HCT116 (cell line): ENCODE results near the gene HOXC6. TPM values are rescaled to one million over a fixed set of nuclear protein-coding genes. Genes with fewer than 3 reads are reported as not detected.

Experiments used
- ATAC-seq: fragments of 200-7000 bp; cut with Tn5 transposase; 2 replicates; pipeline ENCODE4 v1.9.1; 2020; ENCODE audit warnings: mild to moderate bottlenecking, moderate library complexity
- BruUV-seq: library from RNA; stranded (reverse); fragments of 400-500 nt; replicated peaks from 2 replicates; lab custom pipeline; 2021; lab: Mats Ljungman, UMichigan
- CTCF ChIA-PET: fragments of 300-600 bp; sonication (Branson Sonifier 250); formaldehyde crosslinking; loops from one replicate; lab custom pipeline; 2021; ENCODE audit warnings: antibody characterized with exemption; lab: Charles Lee
- POLR2A ChIA-PET: fragments of 300-600, 350-600 bp; sonication (Branson Sonifier 250); formaldehyde crosslinking; loops from one replicate; lab custom pipeline; 2021; ENCODE audit warnings: antibody characterized with exemption; lab: Charles Lee
- RAD21 ChIA-PET, 2 experiments: fragments of 300-600 bp; sonication (Branson Sonifier 250); formaldehyde crosslinking; loops; one replicate each; lab custom pipeline; 2023; ENCODE audit warnings: low total read pairs in 2 of 2; ENCODE audit not compliant: uncharacterized antibody in 2 of 2, unreplicated experiment in 2 of 2, low non-redundant PET in 1 of 2; lab: Charles Lee
- DNase-seq: peaks from one replicate; pipeline ENCODE4 v3.0.0-alpha.2; 2010; ENCODE audit warnings: low read depth, low spot score
- H2AFZ ChIP-seq: fragments of 200-600 bp; shearing (Covaris generic), sonication (generic); 2 replicates; pipeline ENCODE4 v1.6.1; 2017; ENCODE audit warnings: low read depth, mixed run types, mixed read lengths, antibody characterized with exemption, low read length; ENCODE audit not compliant: poor library complexity, severe bottlenecking
- H3K27ac ChIP-seq: 2 replicates; pipeline ENCODE4 v1.5.1; 2012; ENCODE audit warnings: low read depth, low read length
- H3K27me3 ChIP-seq: fragments of 200-600 bp; sonication (generic); 2 replicates; pipeline ENCODE4 v1.6.1; 2016; ENCODE audit warnings: mixed run types, low read length, mixed read lengths; ENCODE audit not compliant: insufficient read depth
- H3K36me3 ChIP-seq, 2 experiments: fragments of 200-500 bp in 1 of 2; fragments of 200-600 bp in 1 of 2; sonication (Bioruptor generic) in 1 of 2; sonication (generic) in 1 of 2; 2 replicates each; pipeline versions ENCODE4 v1.5.1 to v1.6.1; 2014 to 2016; ENCODE audit warnings: low read length in 2 of 2, inconsistent platforms in 1 of 2, mixed read lengths in 1 of 2, mixed run types in 1 of 2; ENCODE audit not compliant: insufficient read depth in 2 of 2, control insufficient read depth in 1 of 2
- H3K4me1 ChIP-seq, 2 experiments: fragments of 200-600 bp in 1 of 2; sonication (generic) in 1 of 2; 2 replicates each; pipeline versions ENCODE4 v1.5.1 to v1.6.1; 2012 to 2017; ENCODE audit warnings: low read length in 2 of 2, inconsistent platforms in 1 of 2, mild to moderate bottlenecking in 1 of 2, mixed read lengths in 1 of 2, mixed run types in 1 of 2, moderate library complexity in 1 of 2; ENCODE audit not compliant: insufficient read depth in 2 of 2, control insufficient read depth in 1 of 2
- H3K4me2 ChIP-seq: fragments of 200-600 bp; sonication (generic); 2 replicates; pipeline ENCODE4 v1.6.1; 2017; ENCODE audit warnings: mixed run types, low read length, mixed read lengths
- H3K4me3 ChIP-seq, 2 experiments: fragments of 200-600 bp in 1 of 2; sonication (generic) in 1 of 2; replicated peaks in 1 of 2; 2 replicates each; pipeline ENCODE4 v1.5.1; 2011 to 2016; ENCODE audit warnings: low read length in 2 of 2, control low read depth in 1 of 2, low read depth in 1 of 2, mild to moderate bottlenecking in 1 of 2, mixed read lengths in 1 of 2, mixed run types in 1 of 2
- H3K79me2 ChIP-seq: fragments of 200-600 bp; sonication (generic); 2 replicates; pipeline ENCODE4 v1.6.1; 2017; ENCODE audit warnings: mild to moderate bottlenecking, mixed run types, low read length, moderate library complexity, mixed read lengths; ENCODE audit not compliant: insufficient read depth
- H3K9ac ChIP-seq: fragments of 200-600 bp; sonication (generic); 2 replicates; pipeline ENCODE4 v1.6.1; 2016; ENCODE audit warnings: low read length, mixed read lengths
- H3K9me2 ChIP-seq: fragments of 200-600 bp; sonication (generic), shearing (Covaris generic); 2 replicates; pipeline ENCODE4 v1.6.1; 2017; ENCODE audit warnings: mixed run types, mild to moderate bottlenecking, moderate library complexity; ENCODE audit not compliant: insufficient read depth
- H3K9me3 ChIP-seq, 2 experiments: fragments of 200-500 bp in 1 of 2; fragments of 200-600 bp in 1 of 2; sonication (Bioruptor generic) in 1 of 2; sonication (generic) in 1 of 2; 2 replicates each; pipeline ENCODE4 v1.6.1; 2014 to 2017; ENCODE audit warnings: low read length in 2 of 2, mixed read lengths in 2 of 2, inconsistent platforms in 1 of 2, low read depth in 1 of 2, mild to moderate bottlenecking in 1 of 2, mixed run types in 1 of 2, moderate library complexity in 1 of 2; ENCODE audit not compliant: control insufficient read depth in 1 of 2, insufficient read depth in 1 of 2
- H4K20me1 ChIP-seq: fragments of 200-600 bp; sonication (generic), shearing (Covaris generic); 2 replicates; pipeline ENCODE4 v1.6.1; 2017; ENCODE audit warnings: mixed run types, mild to moderate bottlenecking, moderate library complexity; ENCODE audit not compliant: insufficient read depth
- ATF3 ChIP-seq: IDR thresholded peaks from 2 replicates; pipeline ENCODE4 v1.6.1; 2012
- CEBPB ChIP-seq: IDR thresholded peaks from 2 replicates; pipeline ENCODE4 v1.6.1; 2012; ENCODE audit warnings: low read depth
- CTCF ChIP-seq, 3 experiments: fragments of 200-600 bp in 1 of 3; sonication (generic) in 1 of 3; IDR thresholded peaks in 2 of 3; conservative IDR thresholded peaks in 1 of 3; 2 replicates each; pipeline ENCODE4 v1.5.1; 2012 to 2017; ENCODE audit warnings: low read depth in 2 of 3, low read length in 2 of 3, antibody characterized with exemption in 1 of 3, borderline replicate concordance in 1 of 3, control low read depth in 1 of 3, mild to moderate bottlenecking in 1 of 3, mixed read lengths in 1 of 3, mixed run types in 1 of 3, moderate library complexity in 1 of 3; ENCODE audit not compliant: insufficient read depth in 1 of 3
- EGR1 ChIP-seq: IDR thresholded peaks from 2 replicates; pipeline ENCODE4 v1.6.1; 2012; ENCODE audit warnings: low read depth
- FOSL1 ChIP-seq: IDR thresholded peaks from 2 replicates; pipeline ENCODE4 v1.6.1; 2012; ENCODE audit warnings: low read depth
- JUND ChIP-seq: IDR thresholded peaks from 2 replicates; pipeline ENCODE4 v1.6.1; 2012
- MAX ChIP-seq: IDR thresholded peaks from 2 replicates; pipeline ENCODE4 v1.6.1; 2012
- POLR2A ChIP-seq: IDR thresholded peaks from 2 replicates; pipeline ENCODE4 v1.7.0; 2011; ENCODE audit warnings: borderline replicate concordance; ENCODE audit not compliant: insufficient read depth, insufficient read length; ENCODE audit errors: extremely low read depth
- POLR2AphosphoS5 ChIP-seq: IDR thresholded peaks from 2 replicates; pipeline ENCODE4 v1.6.1; 2011; ENCODE audit warnings: mild to moderate bottlenecking, low read depth, low read length, moderate library complexity
- SIN3A ChIP-seq: IDR thresholded peaks from 2 replicates; pipeline ENCODE4 v1.6.1; 2012; ENCODE audit warnings: low read depth
- TCF7L2 ChIP-seq: IDR thresholded peaks from 2 replicates; pipeline ENCODE4 v1.7.0; 2011; ENCODE audit warnings: borderline replicate concordance, inconsistent platforms; ENCODE audit not compliant: insufficient read depth, insufficient read length; ENCODE audit errors: extremely low read depth
- YY1 ChIP-seq: IDR thresholded peaks from 2 replicates; pipeline ENCODE4 v1.6.1; 2011; ENCODE audit warnings: low read length, low read depth, moderate library complexity, mild to moderate bottlenecking; ENCODE audit not compliant: insufficient replicate concordance; ENCODE audit errors: extremely low read depth
- ZBTB33 ChIP-seq: IDR thresholded peaks from 2 replicates; pipeline ENCODE4 v1.6.1; 2011; ENCODE audit warnings: mild to moderate bottlenecking, low read length, moderate library complexity; ENCODE audit not compliant: insufficient replicate concordance; ENCODE audit errors: extremely low read depth
- ZFX ChIP-seq: fragments of 450-650 bp; IDR thresholded peaks from 2 replicates; pipeline ENCODE4 v1.6.1; 2017
- ZNF274 ChIP-seq: fragments of 200-500 bp; sonication (Bioruptor generic); IDR thresholded peaks from 2 replicates; pipeline ENCODE4 v1.6.1; 2014; ENCODE audit warnings: mild to moderate bottlenecking, low read depth, low read length, inconsistent platforms
- intact Hi-C: fragments of 100-400 bp; cut with micrococcal nuclease; formaldehyde crosslinking; loops from 2 replicates; pipeline ENCODE4 v1.10.0; 2022
- total RNA-seq: library from RNA; stranded (reverse); gene quantifications from one replicate; pipeline ENCODE4 v1.2.1, GENCODE V29; 2021; ENCODE audit not compliant: unreplicated experiment

HOXC6 gene
- total RNA-seq, 1 experiment from 2014 or later = 3.1 TPM

GRCh38 chr12:54046809-54047159 is 18.5 kb downstream of the HOXC6 start:
- no peaks in the 10 kb centered on the region for H3K9me3 ChIP-seq
- ChIA-PET CTCF (no interaction called here), POLR2A (no interaction called here), RAD21 (no interaction called here)
- BruUV-seq = no TSS peak
- no peaks in the 10 kb centered on the region for H3K79me2 ChIP-seq
- DNase-seq (no peak), ATAC-seq (no peak)
- TF ChIP-seq YY1 (no peak), CEBPB (no peak), JUND (no peak), CTCF (IDR thresholded peaks at IDR 0.05 in 2 of 3, conservative IDR thresholded peaks at IDR 0.05 in 1 of 3; ENCODE audit: borderline replicate concordance in 1 of 3, insufficient read depth in 1 of 3, low read depth in 2 of 3, low read length in 2 of 3) (no peak), TCF7L2 (no peak), SIN3A (no peak), ZNF274 (no peak), ATF3 (no peak), FOSL1 (no peak), EGR1 (no peak), MAX (no peak), POLR2AphosphoS5 (no peak), POLR2A (no peak), ZBTB33 (no peak), ZFX (no peak)
- no peak overlapping the region for H3K4me3 ChIP-seq
- no peaks in the 10 kb centered on the region for H3K9me2 ChIP-seq
- H3K4me1 ChIP-seq = no peaks in the 10 kb centered on the region
- no peaks in the 10 kb centered on the region for H4K20me1 ChIP-seq
- H3K9ac ChIP-seq = no peak overlapping the region
- H3K36me3 ChIP-seq = no peaks in the 10 kb centered on the region
- intact Hi-C loops = no loop called here
- H2AFZ ChIP-seq = no peak overlapping the region
- no peak overlapping the region for H3K27ac ChIP-seq
- H3K4me2 ChIP-seq = no peak overlapping the region
- no peaks in the 10 kb centered on the region for H3K27me3 ChIP-seq
